IPS DF 6.9 (cell line): ENCODE measurements around the gene SHISA6.

ENCODE experiments used
- DNase-seq: peaks from one replicate; pipeline ENCODE4 v3.0.0-alpha.2; 2013; ENCODE audit warnings: low read depth, low spot score
- H3K27ac ChIP-seq: one replicate; pipeline ENCODE4 v1.5.1; 2013; ENCODE audit warnings: low read length, control low read depth
- H3K27me3 ChIP-seq: 2 replicates; pipeline ENCODE4 v1.6.1; 2013; ENCODE audit warnings: mild to moderate bottlenecking, low read length; ENCODE audit not compliant: control insufficient read depth, insufficient read depth
- H3K36me3 ChIP-seq: 2 replicates; pipeline ENCODE4 v1.6.1; 2013; ENCODE audit warnings: low read length; ENCODE audit not compliant: control insufficient read depth, insufficient read depth
- H3K4me1 ChIP-seq: 2 replicates; pipeline ENCODE4 v1.6.1; 2013; ENCODE audit warnings: low read length; ENCODE audit not compliant: control insufficient read depth, insufficient read depth
- H3K4me3 ChIP-seq: 2 replicates; pipeline ENCODE4 v1.5.1; 2013; ENCODE audit warnings: mild to moderate bottlenecking, low read length
- H3K9me3 ChIP-seq: 2 replicates; pipeline ENCODE4 v1.6.1; 2013; ENCODE audit warnings: low read length, inconsistent platforms; ENCODE audit not compliant: control insufficient read depth, insufficient read depth
- WGBS: extraction: QIAGEN DNeasy Blood & Tissue Kit; methylation state at CpG from one replicate; pipeline ENCODE4 v1.1.7; 2013; ENCODE audit warnings: mixed read lengths, missing lambda C conversion rate; ENCODE audit not compliant: insufficient read length, insufficient coverage; 5-methylcytosine and 5-hydroxymethylcytosine counted together

The SHISA6 gene

GRCh38 chr17:11264183-11264871 is 23.3 kb downstream of the SHISA6 start:
- H3K4me1 ChIP-seq: no peaks in the 10 kb centered on the region
- WGBS: 100% methylated on average over 1 of the region's 2 CpGs

DNA sequence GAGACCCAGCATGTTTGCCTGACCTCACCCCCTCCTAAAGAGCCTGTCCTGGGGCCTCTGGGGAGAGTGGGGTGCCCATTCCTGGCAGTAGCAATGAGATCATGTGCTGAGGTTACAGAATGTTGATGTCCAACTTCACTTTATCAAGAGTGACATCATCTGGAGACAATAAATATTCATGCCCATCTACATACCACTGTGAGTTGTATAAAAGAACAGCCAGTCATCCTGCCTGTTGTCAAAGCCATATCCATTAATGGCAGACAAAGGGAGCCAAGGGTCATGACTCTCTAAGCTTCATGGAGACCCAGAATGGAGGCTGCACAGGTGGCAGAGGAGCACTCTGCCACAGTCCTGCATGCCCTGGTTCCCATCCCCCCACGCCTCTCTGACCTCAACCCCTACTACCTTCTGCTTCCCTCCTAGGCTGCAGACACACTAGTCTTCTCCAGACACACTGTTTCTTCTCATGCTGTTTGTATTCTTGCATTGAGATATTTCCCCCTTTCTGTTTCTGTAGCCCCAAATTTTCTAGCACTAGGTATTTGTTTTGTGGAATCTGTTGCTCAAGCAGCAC is 27.1 kb downstream of the SHISA6 start:
- H3K4me1 ChIP-seq: no peaks in the 10 kb centered on the region
- no peak overlapping the region for H3K4me3 ChIP-seq
- no peaks in the 10 kb centered on the region; the same call in 1 of the 2 replicates for H3K36me3 ChIP-seq
- DNase-seq: no peak
- WGBS: no CpG with 5 or more reads among the region's 1 CpG
- no peaks in the 10 kb centered on the region for H3K27me3 ChIP-seq
- H3K9me3 ChIP-seq: no peaks in the 10 kb centered on the region
- no peak overlapping the region for H3K27ac ChIP-seq

More at GRCh38 chr17:11264183-11264871, 23.3 kb downstream of the SHISA6 start:
- H3K27ac ChIP-seq: no peak overlapping the region
- no peaks in the 10 kb centered on the region; the same call in 1 of the 2 replicates for H3K36me3 ChIP-seq
- no peaks in the 10 kb centered on the region for H3K27me3 ChIP-seq
- no peak overlapping the region for H3K4me3 ChIP-seq
- H3K9me3 ChIP-seq: no peaks in the 10 kb centered on the region
- DNase-seq: no peak

DNA sequence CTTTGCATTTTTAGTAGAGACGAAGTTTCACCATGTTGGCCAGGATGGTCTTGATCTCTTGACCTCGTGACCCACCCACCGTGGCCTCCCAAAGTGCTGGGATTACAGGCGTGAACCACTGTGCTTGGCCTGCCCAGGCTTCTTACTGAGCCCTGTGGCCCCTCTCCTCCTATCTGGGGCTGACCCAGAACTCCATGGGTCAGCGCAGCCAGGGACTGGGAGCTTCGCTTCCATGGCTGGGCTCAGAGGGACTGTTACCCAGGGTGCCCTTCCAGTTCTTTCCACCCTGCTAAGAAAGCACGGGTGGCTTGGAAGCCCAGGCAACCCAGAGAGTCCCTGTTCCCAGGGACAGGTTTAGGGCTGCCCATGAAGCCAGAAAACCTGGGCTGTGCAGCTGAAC is 28.2 kb downstream of the SHISA6 start:
- no peaks in the 10 kb centered on the region for H3K4me1 ChIP-seq
- no peak overlapping the region for H3K27ac ChIP-seq
- no CpG with 5 or more reads among the region's 7 CpGs for WGBS
- H3K9me3 ChIP-seq: no peaks in the 10 kb centered on the region
- DNase-seq: no peak
- H3K4me3 ChIP-seq: no peak overlapping the region
- H3K36me3 ChIP-seq: no peaks in the 10 kb centered on the region
- no peaks in the 10 kb centered on the region for H3K27me3 ChIP-seq

DNA sequence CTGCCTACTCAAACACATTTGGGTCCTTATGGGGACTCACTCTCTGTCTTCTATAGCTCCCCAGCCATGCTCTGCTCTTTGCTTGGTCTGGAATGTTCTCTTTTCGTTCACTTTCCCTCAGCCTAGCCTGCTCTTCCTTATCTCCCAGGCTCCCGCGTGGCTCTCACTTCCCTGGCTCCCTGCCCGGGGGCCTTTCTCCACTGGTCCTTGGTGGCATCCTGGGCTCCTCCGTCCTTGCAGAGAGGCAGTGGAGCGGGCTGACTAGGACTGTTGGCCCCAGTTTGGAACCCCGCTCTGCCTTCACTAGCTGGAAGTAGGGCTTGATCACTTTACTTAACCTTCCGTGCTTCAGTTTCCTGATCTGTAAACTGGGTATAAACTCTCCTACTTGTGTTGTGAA is 31.2 kb downstream of the SHISA6 start:
- Histone ChIP-seq H3K36me3 (no peaks in the 10 kb centered on the region), H3K4me3 (no peak overlapping the region), H3K27ac (no peak overlapping the region), H3K27me3 (no peaks in the 10 kb centered on the region), H3K4me1 (no peaks in the 10 kb centered on the region), H3K9me3 (no peaks in the 10 kb centered on the region)
- DNase-seq: no peak
- no CpG with 5 or more reads among the region's 8 CpGs for WGBS

GRCh38 chr17:11273596-11273995 is 32.6 kb downstream of the SHISA6 start:
- WGBS: no CpG with 5 or more reads among the region's 9 CpGs
- Histone ChIP-seq H3K9me3 (no peaks in the 10 kb centered on the region), H3K27me3 (no peaks in the 10 kb centered on the region), H3K4me1 (no peaks in the 10 kb centered on the region), H3K4me3 (no peak overlapping the region), H3K27ac (no peak overlapping the region), H3K36me3 (no peaks in the 10 kb centered on the region)
- no peak for DNase-seq

DNA sequence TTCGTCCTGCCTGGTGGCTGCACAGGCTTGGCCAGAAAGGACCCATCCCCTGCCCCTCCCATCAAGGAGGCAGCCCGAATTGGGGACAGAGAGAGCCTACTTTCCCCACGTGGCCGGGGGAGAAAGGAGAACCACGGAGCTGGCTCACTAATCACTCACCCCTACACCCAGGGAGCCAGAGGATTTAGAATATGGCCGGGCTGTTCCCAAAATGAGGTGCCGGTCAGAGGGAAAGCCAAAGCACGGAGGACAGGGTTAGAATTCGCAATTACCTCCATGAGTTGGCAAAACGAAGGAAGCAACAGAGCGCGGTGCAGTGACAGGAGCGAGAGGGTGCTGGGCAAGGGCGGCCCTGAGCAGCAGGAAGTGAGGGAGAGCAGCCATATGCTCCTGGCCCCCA is 33.1 kb downstream of the SHISA6 start:
- Histone ChIP-seq H3K27me3 (no peaks in the 10 kb centered on the region), H3K36me3 (no peaks in the 10 kb centered on the region), H3K27ac (no peak overlapping the region), H3K4me1 (no peaks in the 10 kb centered on the region), H3K9me3 (no peaks in the 10 kb centered on the region), H3K4me3 (no peak overlapping the region)
- DNase-seq: no peak
- no CpG with 5 or more reads among the region's 14 CpGs for WGBS

DNA sequence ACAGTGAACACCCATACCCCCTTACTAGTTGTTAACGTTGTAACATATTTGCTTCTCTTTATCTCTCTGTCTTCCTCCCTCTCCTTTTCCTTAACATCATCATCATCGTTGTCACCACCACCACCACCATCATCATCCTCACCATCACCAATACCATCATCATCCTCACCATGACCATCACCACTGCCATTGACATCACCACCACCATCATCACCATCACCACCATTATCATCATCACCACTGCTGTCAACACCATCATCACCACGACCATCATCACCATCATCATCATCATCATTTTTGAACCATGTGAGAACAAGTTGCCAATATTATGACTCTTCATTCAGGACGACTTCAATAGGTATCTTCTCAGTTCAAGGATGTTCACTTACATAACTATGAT is 35.5 kb downstream of the SHISA6 start:
- no peaks in the 10 kb centered on the region for H3K36me3 ChIP-seq
- H3K27me3 ChIP-seq: no peaks in the 10 kb centered on the region
- no peaks in the 10 kb centered on the region for H3K4me1 ChIP-seq
- WGBS: no CpG with 5 or more reads among the region's 4 CpGs
- no peak overlapping the region for H3K4me3 ChIP-seq
- DNase-seq: no peak
- H3K27ac ChIP-seq: no peak overlapping the region
- H3K9me3 ChIP-seq: no peaks in the 10 kb centered on the region

DNA sequence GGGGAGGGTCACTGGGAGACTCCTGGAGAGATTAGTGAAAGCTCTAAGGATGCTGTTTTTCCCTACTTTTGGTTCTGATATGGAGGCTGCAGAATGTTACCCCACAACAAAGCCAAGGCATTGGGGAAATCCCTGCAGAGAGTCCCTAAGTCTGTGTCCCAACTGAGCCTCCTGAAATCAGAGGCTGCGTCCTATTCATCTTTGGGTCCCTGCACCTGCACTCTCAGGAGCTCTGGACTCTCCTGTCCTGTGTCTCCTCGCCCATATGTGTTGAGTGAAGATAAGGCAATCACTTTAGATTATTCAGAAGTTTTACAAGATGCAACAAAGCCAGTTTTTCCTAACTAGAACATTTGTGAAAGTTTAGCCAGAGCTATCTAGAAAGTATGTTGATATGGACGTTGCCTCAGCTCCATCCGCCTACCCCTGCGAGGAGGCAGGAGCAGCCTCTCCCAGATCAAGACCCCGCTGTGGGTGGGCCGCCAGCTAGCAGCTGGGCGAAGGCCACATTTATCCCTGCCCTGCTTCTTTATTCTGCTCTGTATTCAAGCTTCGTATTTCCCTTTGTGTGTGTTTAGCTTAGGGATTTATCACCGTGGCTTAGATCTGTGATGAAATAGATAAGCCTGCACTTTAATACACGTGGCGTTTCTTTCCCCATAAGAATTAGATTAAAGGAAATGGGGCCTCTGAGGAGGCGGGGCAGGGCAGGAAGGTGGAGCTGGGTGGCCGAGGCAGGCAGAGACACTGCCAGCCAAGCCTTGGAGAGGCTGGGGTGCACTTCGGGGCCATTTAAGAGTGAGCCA is 37.4 kb downstream of the SHISA6 start:
- Histone ChIP-seq H3K36me3 (no peaks in the 10 kb centered on the region), H3K4me1 (no peaks in the 10 kb centered on the region), H3K4me3 (no peak overlapping the region), H3K27me3 (no peaks in the 10 kb centered on the region), H3K9me3 (no peaks in the 10 kb centered on the region), H3K27ac (no peak overlapping the region)
- DNase-seq: no peak
- no CpG with 5 or more reads among the region's 15 CpGs for WGBS

DNA sequence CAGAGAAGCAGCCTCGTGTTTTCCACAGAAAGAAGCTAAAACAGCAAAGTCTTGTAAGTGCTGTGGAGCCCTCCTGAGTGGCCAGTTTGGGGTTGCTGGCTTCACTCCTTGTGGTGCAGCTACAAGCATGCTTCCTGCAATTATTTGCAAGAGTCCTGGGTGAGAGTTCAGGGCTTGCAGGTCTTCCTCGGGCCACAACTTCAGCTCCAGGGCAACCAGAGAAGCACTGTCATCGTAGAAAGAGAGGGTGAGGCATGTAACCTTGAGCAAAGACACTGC is 37.9 kb downstream of the SHISA6 start:
- Histone ChIP-seq H3K9me3 (no peaks in the 10 kb centered on the region), H3K4me3 (no peak overlapping the region), H3K4me1 (no peaks in the 10 kb centered on the region), H3K27ac (no peak overlapping the region), H3K36me3 (no peaks in the 10 kb centered on the region), H3K27me3 (no peaks in the 10 kb centered on the region)
- no peak for DNase-seq
- WGBS: no CpG with 5 or more reads among the region's 3 CpGs

GRCh38 chr17:11279776-11280344 is 38.8 kb downstream of the SHISA6 start:
- no CpG with 5 or more reads among the region's 6 CpGs for WGBS
- Histone ChIP-seq H3K9me3 (no peaks in the 10 kb centered on the region), H3K4me1 (no peaks in the 10 kb centered on the region), H3K36me3 (no peaks in the 10 kb centered on the region), H3K4me3 (no peak overlapping the region), H3K27ac (no peak overlapping the region), H3K27me3 (no peaks in the 10 kb centered on the region)
- DNase-seq: no peak
